BE2C (cell line): ENCODE measurements around the gene CAMTA1.

Experiments
- DNase-seq: peaks from one replicate; pipeline ENCODE4 v3.0.0-alpha.2; 2020
- H3K27me3 ChIP-seq: fragments of 250-450 bp; sonication (Bioruptor Pico); 2 replicates; pipeline ENCODE4 v1.5.1; 2020; ENCODE audit warnings: mild to moderate bottlenecking
- H3K36me3 ChIP-seq: fragments of 250-450 bp; sonication (Bioruptor Pico); 2 replicates; pipeline ENCODE4 v1.5.1; 2020; ENCODE audit warnings: mild to moderate bottlenecking
- H3K4me1 ChIP-seq: fragments of 250-450 bp; sonication (Bioruptor Pico); 2 replicates; pipeline ENCODE4 v1.5.1; 2020
- H3K4me3 ChIP-seq: 2 replicates; pipeline ENCODE4 v1.5.1; 2011; ENCODE audit warnings: low read depth, low read length
- H3K9me3 ChIP-seq: fragments of 250-450 bp; sonication (Bioruptor Pico); 2 replicates; pipeline ENCODE4 v1.5.1; 2020
- TF ChIP-seq, protein P1 (sequence below): IDR thresholded peaks from 2 replicates; pipeline ENCODE4 v1.5.1; 2012; ENCODE audit warnings: mild to moderate bottlenecking, low read depth, low read length

CAMTA1 gene

DNA sequence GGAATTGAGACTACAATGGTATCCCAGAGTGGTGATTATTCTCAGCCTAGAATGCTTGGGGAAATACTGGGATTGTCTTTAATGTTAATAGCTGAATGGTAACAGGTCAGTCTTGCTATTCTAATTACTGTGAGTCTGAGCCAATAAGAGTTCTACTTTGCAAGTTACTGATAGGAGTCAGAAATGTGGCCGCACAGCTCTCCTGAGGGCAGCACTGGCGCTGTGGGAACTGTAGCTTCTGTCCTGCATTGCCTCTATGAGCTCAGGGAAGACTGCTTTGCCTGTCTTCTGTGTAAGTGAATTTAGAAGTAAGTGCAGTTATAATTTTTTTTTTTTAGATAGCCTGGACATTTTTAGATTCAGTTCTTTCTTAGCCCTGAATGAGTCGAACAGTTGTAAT, 975.8 kb downstream of the CAMTA1 start:
- DNase-seq, result no peak

GRCh38 chr1:7767176-7767575, 981.9 kb downstream of the CAMTA1 start:
- Histone ChIP-seq H3K4me1 (no peaks in the 10 kb centered on the region; the same call in 1 of the 2 replicates), H3K36me3 (no peaks in the 10 kb centered on the region), H3K9me3 (no peaks in the 10 kb centered on the region), H3K4me3 (no peak overlapping the region), H3K27me3 (no peaks in the 10 kb centered on the region)
- TF ChIP-seq, protein P1, sequence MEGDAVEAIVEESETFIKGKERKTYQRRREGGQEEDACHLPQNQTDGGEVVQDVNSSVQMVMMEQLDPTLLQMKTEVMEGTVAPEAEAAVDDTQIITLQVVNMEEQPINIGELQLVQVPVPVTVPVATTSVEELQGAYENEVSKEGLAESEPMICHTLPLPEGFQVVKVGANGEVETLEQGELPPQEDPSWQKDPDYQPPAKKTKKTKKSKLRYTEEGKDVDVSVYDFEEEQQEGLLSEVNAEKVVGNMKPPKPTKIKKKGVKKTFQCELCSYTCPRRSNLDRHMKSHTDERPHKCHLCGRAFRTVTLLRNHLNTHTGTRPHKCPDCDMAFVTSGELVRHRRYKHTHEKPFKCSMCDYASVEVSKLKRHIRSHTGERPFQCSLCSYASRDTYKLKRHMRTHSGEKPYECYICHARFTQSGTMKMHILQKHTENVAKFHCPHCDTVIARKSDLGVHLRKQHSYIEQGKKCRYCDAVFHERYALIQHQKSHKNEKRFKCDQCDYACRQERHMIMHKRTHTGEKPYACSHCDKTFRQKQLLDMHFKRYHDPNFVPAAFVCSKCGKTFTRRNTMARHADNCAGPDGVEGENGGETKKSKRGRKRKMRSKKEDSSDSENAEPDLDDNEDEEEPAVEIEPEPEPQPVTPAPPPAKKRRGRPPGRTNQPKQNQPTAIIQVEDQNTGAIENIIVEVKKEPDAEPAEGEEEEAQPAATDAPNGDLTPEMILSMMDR, result no peak
- no peak for DNase-seq

More for the DNA sequence above, 975.8 kb downstream of the CAMTA1 start:
- no peak overlapping the region for H3K4me3 ChIP-seq
- no peaks in the 10 kb centered on the region for H3K27me3 ChIP-seq
- H3K4me1 ChIP-seq, result no peaks in the 10 kb centered on the region
- TF ChIP-seq, protein P1, result no peak
- H3K36me3 ChIP-seq, result no peaks in the 10 kb centered on the region
- no peaks in the 10 kb centered on the region for H3K9me3 ChIP-seq

GRCh38 chr1:7768583-7768982, 983.3 kb downstream of the CAMTA1 start:
- no peaks in the 10 kb centered on the region for H3K36me3 ChIP-seq
- H3K4me1 ChIP-seq, result no peaks in the 10 kb centered on the region; the same call in 1 of the 2 replicates
- H3K9me3 ChIP-seq, result no peaks in the 10 kb centered on the region
- no peaks in the 10 kb centered on the region for H3K27me3 ChIP-seq
- no peak overlapping the region for H3K4me3 ChIP-seq
- TF ChIP-seq, protein P1, result no peak
- no peak for DNase-seq

GRCh38 chr1:7769673-7770412, 984.6 kb downstream of the CAMTA1 start:
- H3K36me3 ChIP-seq, result no peaks in the 10 kb centered on the region
- no peaks in the 10 kb centered on the region for H3K27me3 ChIP-seq
- H3K4me3 ChIP-seq, result peak overlapping the region; percentile 24
- no peaks in the 10 kb centered on the region; the same call in 1 of the 2 replicates for H3K4me1 ChIP-seq
- no peak for DNase-seq
- H3K9me3 ChIP-seq, result no peaks in the 10 kb centered on the region
- TF ChIP-seq, protein P1, result no peak

GRCh38 chr1:7770669-7770996, 985.4 kb downstream of the CAMTA1 start:
- Histone ChIP-seq H3K36me3 (no peaks in the 10 kb centered on the region), H3K9me3 (no peaks in the 10 kb centered on the region), H3K4me1 (no peaks in the 10 kb centered on the region; the same call in 1 of the 2 replicates), H3K27me3 (no peaks in the 10 kb centered on the region), H3K4me3 (peak overlapping the region; percentile 73)
- no peak for DNase-seq
- TF ChIP-seq, protein P1, result no peak
